HFFc6 (cell line): ENCODE results near the gene GP1BA. TPM values are rescaled to one million over a fixed set of nuclear protein-coding genes. Genes with fewer than 3 reads are reported as not detected.

Source experiments
- DNase-seq: peaks from one replicate; pipeline ENCODE4 v3.0.0-alpha.2; 2018
- H3K27ac Mint-ChIP-seq: 2 replicates; pipeline ENCODE4 v1.8.0; 2020; ENCODE audit warnings: mild to moderate bottlenecking, mixed read lengths
- H3K27me3 Mint-ChIP-seq: 2 replicates; pipeline ENCODE4 v1.8.0; 2021; ENCODE audit warnings: mild to moderate bottlenecking, moderate library complexity, mixed read lengths; ENCODE audit not compliant: insufficient read depth
- H3K36me3 Mint-ChIP-seq: 2 replicates; pipeline ENCODE4 v1.8.0; 2021; ENCODE audit warnings: low read depth, mixed read lengths
- H3K4me1 Mint-ChIP-seq: 2 replicates; pipeline ENCODE4 v1.8.0; 2020; ENCODE audit warnings: low read depth, mixed read lengths
- H3K4me3 Mint-ChIP-seq: 2 replicates; pipeline ENCODE4 v1.8.0; 2020; ENCODE audit warnings: mild to moderate bottlenecking, moderate library complexity, mixed read lengths
- H3K9me3 Mint-ChIP-seq: 2 replicates; pipeline ENCODE4 v1.8.0; 2020; ENCODE audit warnings: mild to moderate bottlenecking, mixed read lengths
- total RNA-seq, 6 experiments: library from RNA; stranded (reverse); fragmentation: NEBNext Ultra II Directional; extraction: Animal tissue kit (Norgen Biotek cat#: 25700); gene quantifications; 2 replicates in 1 of 6; 3 replicates in 5 of 6; pipeline ENCODE4 v1.2.3, GENCODE V29; 2021
- TF ChIP-seq, protein P1 (sequence below): fragments of 200-600 bp; sonication (generic); IDR thresholded peaks from 2 replicates; pipeline ENCODE4 v1.5.0; 2021; ENCODE audit warnings: antibody characterized with exemption, mild to moderate bottlenecking

Gene GP1BA
- total RNA-seq, 6 experiments from 2014 or later = not detected

DNA sequence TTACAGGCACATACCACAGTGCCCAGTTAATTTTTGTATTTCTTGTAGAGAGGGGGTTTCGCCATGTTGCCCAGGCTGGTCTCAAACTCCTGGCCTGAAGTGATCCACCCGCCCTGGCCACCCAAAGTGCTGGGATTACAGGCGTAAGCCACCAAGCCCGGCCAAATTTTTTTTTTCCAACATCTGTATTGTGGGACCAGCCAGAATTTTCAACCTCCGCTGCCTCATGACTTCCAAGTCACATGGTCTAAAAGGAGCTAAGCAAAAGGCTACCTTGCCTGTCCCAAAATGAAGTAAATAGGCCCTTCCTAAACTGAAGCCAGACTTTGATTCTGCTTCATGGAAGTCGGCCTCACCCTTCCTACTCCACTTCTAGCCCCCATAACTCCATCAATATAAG lies 39.7 kb downstream of the GP1BA start:
- TF ChIP-seq, protein P1, sequence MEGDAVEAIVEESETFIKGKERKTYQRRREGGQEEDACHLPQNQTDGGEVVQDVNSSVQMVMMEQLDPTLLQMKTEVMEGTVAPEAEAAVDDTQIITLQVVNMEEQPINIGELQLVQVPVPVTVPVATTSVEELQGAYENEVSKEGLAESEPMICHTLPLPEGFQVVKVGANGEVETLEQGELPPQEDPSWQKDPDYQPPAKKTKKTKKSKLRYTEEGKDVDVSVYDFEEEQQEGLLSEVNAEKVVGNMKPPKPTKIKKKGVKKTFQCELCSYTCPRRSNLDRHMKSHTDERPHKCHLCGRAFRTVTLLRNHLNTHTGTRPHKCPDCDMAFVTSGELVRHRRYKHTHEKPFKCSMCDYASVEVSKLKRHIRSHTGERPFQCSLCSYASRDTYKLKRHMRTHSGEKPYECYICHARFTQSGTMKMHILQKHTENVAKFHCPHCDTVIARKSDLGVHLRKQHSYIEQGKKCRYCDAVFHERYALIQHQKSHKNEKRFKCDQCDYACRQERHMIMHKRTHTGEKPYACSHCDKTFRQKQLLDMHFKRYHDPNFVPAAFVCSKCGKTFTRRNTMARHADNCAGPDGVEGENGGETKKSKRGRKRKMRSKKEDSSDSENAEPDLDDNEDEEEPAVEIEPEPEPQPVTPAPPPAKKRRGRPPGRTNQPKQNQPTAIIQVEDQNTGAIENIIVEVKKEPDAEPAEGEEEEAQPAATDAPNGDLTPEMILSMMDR = no peak
- Mint-ChIP-seq H3K36me3 (peaks cover 19% of the 10 kb centered on the region), H3K9me3 (no peaks in the 10 kb centered on the region), H3K27ac (no peak overlapping the region), H3K4me3 (no peak overlapping the region), H3K27me3 (peaks cover 3% of the 10 kb centered on the region; the same call in 1 of the 2 replicates), H3K4me1 (no peaks in the 10 kb centered on the region)
- DNase-seq = no peak

DNA sequence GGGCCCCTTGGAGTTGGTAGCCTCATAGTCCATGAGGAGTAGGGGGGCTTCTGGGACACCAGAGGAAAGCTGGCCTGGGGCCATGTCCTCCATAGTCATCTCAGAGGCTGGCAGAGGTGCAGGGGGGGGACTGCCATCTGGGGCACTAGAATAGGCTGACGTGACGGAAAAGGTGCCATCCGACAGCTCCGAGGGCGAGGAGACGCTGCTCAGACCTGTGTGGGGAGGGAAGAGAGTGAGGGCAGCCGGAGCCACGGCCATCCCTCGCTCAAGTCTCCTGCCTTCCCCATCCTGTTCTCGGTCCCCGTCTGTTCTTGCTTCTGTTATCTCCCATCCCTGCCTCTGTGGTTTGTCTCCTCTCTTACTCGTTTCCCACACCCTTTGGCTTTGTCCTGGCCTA lies 40.2 kb downstream of the GP1BA start:
- DNase-seq = no peak
- Mint-ChIP-seq H3K27me3 (peaks cover 3% of the 10 kb centered on the region; the same call in 1 of the 2 replicates), H3K27ac (no peak overlapping the region), H3K36me3 (peaks cover 19% of the 10 kb centered on the region), H3K4me1 (no peaks in the 10 kb centered on the region), H3K4me3 (no peak overlapping the region), H3K9me3 (no peaks in the 10 kb centered on the region)
- TF ChIP-seq, protein P1 = no peak

DNA sequence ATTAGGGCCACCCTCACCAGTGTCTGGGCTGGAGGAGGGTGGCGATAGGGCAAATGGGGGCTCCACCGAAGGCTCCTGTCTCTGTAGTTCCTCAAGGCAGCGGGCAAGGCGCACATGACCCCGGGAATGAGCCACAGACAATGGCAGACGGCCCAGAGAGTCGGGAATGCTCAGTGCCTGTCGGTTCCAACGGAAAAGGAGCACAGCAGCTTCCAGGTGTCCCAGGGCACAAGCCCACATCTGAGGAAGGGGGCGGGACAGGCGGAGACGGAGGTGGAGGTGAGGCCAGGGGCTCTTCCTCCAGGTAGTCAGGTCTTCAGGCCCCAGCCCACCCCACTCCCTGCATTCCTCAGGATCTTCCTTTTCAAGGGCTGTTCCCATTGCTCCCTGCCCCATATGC lies 40.7 kb downstream of the GP1BA start:
- TF ChIP-seq, protein P1 = no peak
- Mint-ChIP-seq H3K27me3 (peaks cover 3% of the 10 kb centered on the region; the same call in 1 of the 2 replicates), H3K9me3 (no peaks in the 10 kb centered on the region), H3K4me3 (no peak overlapping the region), H3K36me3 (peaks cover 19% of the 10 kb centered on the region), H3K4me1 (no peaks in the 10 kb centered on the region), H3K27ac (no peak overlapping the region)
- no peak for DNase-seq

DNA sequence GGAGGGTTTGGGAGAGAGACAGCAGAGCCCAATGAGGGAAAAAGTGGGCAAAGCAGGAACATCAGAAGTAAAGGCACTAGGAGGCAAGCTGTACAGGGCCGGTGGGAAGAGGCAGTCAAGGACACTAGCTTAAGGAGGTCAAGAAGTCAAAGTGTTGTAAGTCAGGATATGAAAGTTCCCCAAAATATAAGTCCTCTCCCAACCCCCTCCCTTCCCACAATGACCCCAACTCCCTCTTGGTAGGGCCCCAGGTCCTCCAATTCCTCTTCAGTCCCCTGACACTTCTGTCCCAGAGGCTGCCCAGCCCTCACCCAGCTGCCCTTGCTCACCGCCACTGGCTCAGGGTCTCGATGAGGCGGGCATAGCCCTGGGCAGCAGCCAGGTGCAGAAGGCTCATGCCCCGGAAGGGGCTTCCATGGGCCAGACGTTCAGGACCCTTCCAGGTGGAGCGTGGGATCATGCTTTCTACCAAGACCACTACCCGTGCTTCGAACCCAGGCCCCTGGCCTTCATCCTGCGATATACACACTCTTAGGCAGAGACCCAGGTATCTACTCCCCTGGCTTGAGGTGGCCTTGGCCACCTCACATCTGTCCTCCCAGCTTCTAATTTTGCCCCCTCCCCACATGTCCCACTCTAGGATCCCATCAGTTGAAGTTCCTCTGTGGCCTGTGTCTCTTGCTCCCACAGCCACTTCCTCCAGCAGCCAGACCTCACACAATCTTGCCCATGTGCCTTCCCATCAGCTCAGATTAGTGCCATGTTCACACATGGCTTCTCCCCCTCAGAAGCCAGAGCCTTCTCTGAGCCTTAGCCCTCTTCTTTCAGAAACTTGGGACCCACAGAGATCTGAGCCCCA lies 41.4 kb downstream of the GP1BA start:
- peaks cover 3% of the 10 kb centered on the region; the same call in 1 of the 2 replicates for H3K27me3 Mint-ChIP-seq
- no peak overlapping the region; the same call in 1 of the 2 replicates for H3K27ac Mint-ChIP-seq
- no peak overlapping the region for H3K4me3 Mint-ChIP-seq
- no peak for DNase-seq
- TF ChIP-seq, protein P1 = no peak
- H3K4me1 Mint-ChIP-seq = no peaks in the 10 kb centered on the region
- H3K9me3 Mint-ChIP-seq = no peaks in the 10 kb centered on the region
- H3K36me3 Mint-ChIP-seq = peaks cover 19% of the 10 kb centered on the region

DNA sequence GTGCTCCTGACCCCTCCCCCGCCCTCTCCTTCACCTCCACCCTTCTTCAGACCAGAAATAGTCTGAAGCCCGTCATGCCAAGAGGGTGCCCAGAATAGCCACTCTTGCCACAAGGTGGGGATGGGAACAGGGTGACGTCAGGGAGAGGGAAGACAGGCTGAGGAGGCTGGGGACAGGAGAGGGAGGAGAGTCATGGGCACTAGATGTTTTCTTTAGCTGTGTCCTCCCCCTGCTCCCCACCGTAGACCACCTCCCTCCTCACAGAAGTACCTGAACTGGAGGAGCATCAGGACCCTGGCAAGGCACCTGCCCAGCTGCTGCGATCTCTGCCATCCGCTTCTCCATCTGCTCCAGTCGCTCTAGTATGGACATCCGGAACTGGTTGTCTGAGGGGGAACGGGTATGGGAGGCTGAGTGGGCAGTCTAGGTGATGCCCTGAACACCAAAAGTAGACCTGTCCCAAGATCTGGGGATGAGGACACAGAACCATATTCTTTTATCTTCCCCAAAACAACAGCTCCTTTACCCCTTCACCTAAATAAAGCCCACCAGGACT lies 42.1 kb downstream of the GP1BA start:
- no peaks in the 10 kb centered on the region; the same call in 1 of the 2 replicates for H3K27me3 Mint-ChIP-seq
- DNase-seq = no peak
- no peak overlapping the region for H3K27ac Mint-ChIP-seq
- TF ChIP-seq, protein P1 = no peak
- H3K9me3 Mint-ChIP-seq = no peaks in the 10 kb centered on the region
- no peak overlapping the region for H3K4me3 Mint-ChIP-seq
- peaks cover 19% of the 10 kb centered on the region for H3K36me3 Mint-ChIP-seq
- no peaks in the 10 kb centered on the region for H3K4me1 Mint-ChIP-seq
